Measurements from ENCODE around the gene PIAS1. TPM values are rescaled to one million over a fixed set of nuclear protein-coding genes. Genes with fewer than 3 reads are reported as not detected.
"Not testable (repeated sequence)": the region's sequence is repeated elsewhere in the genome, so short reads cannot be mapped to it uniquely, and the experiment has no call there.

The PIAS1 gene
- total RNA-seq, 1 donor from 2014 or later = 6.8 TPM

GRCh38 chr15:68232937-68233336, 178.8 kb downstream of the PIAS1 start:
- no peaks in the 10 kb centered on the region for H3K27me3 ChIP-seq (ENCODE audit: control insufficient read depth, insufficient read depth, low read length)
- DNase-seq (ENCODE audit: low read depth) (no peak), FAIRE-seq (no peak)
- H3K4me3 ChIP-seq (ENCODE audit: low read depth, low read length) = no peak overlapping the region
- no peaks in the 10 kb centered on the region for H3K36me3 ChIP-seq (ENCODE audit: control insufficient read depth, insufficient read depth, low read length)
- TF ChIP-seq CTCF (IDR thresholded peaks at IDR 0.05; ENCODE audit: insufficient read depth, low read length, severe bottlenecking) = no peak

DNA sequence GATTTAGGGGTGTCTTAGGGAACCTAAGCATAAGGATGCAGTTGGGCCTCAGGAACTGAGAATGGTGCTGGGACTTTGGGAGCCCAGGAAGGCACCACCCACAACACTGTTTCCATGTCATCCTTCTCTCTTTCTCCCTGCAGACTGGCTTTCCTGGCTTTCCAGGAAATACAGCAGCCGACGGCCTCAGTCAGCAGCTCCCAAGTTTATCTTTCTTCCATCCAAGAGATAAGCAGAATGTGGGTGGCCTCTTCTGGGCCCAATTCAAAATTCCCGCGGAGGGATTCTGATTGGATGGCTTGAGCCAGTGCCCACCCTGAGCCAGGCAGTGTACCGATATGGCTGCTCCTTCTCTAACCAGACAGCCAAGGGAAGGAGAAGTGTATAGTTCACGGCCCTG, 179.9 kb downstream of the PIAS1 start:
- H3K4me3 ChIP-seq (ENCODE audit: low read depth, low read length) = no peak overlapping the region
- no peaks in the 10 kb centered on the region for H3K27me3 ChIP-seq (ENCODE audit: control insufficient read depth, insufficient read depth, low read length)
- DNase-seq (ENCODE audit: low read depth) (no peak), FAIRE-seq (no peak)
- TF ChIP-seq CTCF (IDR thresholded peaks at IDR 0.05; ENCODE audit: insufficient read depth, low read length, severe bottlenecking) = no peak
- no peaks in the 10 kb centered on the region for H3K36me3 ChIP-seq (ENCODE audit: control insufficient read depth, insufficient read depth, low read length)

DNA sequence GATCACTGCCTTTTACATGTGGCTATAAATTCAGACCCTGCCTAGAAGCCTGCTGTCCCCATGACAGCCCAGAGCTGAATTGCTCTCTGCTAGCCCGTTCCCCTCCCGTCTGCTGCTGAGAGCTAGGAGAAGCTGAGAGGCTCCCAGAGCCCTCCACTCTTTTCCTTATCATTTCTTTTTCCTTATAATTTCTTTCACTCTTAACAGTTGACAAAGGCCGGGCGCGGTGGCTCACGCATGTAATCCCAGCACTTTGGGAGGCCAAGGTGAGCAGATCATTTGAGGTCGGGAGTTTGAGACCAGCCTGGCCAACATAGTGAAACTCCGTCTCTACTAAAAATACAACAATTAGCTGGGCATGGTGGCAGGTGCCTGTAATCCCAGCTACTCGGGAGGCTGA, 180.4 kb downstream of the PIAS1 start:
- H3K36me3 ChIP-seq (ENCODE audit: control insufficient read depth, insufficient read depth, low read length); FAIRE-seq; H3K27me3 ChIP-seq (ENCODE audit: control insufficient read depth, insufficient read depth, low read length); DNase-seq (ENCODE audit: low read depth); H3K4me3 ChIP-seq (ENCODE audit: low read depth, low read length): not testable (repeated sequence)

DNA sequence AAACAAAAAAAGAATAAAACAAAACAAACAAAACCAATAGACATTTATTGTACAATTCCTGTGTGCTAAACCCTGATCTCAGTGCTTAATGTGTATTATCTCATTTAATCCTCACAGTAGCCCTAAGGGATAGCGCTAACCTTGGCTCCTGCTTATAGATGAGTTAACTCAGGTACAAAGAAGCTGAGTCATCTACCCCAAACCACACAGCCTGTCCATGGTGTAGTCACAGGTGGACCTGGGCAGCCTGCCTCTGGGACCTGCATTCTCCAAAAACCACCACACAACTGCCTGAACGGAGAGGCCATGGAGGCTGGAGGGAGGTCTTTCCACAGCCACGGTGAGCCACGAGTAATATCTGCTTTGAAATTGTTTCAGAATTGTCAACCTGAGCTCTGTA, 180.9 kb downstream of the PIAS1 start:
- FAIRE-seq (no peak), DNase-seq (ENCODE audit: low read depth) (peak; percentile 72)
- no peak overlapping the region for H3K4me3 ChIP-seq (ENCODE audit: low read depth, low read length)
- TF ChIP-seq CTCF (IDR thresholded peaks at IDR 0.05; ENCODE audit: insufficient read depth, low read length, severe bottlenecking) = no peak
- H3K36me3 ChIP-seq (ENCODE audit: control insufficient read depth, insufficient read depth, low read length) = no peaks in the 10 kb centered on the region
- no peaks in the 10 kb centered on the region for H3K27me3 ChIP-seq (ENCODE audit: control insufficient read depth, insufficient read depth, low read length)

GRCh38 chr15:68239025-68239424, 184.9 kb downstream of the PIAS1 start:
- FAIRE-seq = no peak
- Histone ChIP-seq H3K27me3 (ENCODE audit: control insufficient read depth, insufficient read depth, low read length) (peaks cover 2% of the 10 kb centered on the region), H3K4me3 (ENCODE audit: low read depth, low read length) (no peak overlapping the region), H3K36me3 (ENCODE audit: control insufficient read depth, insufficient read depth, low read length) (no peaks in the 10 kb centered on the region)
- DNase-seq (ENCODE audit: low read depth) = no peak
- TF ChIP-seq CTCF (IDR thresholded peaks at IDR 0.05; ENCODE audit: insufficient read depth, low read length, severe bottlenecking) = no peak

DNA sequence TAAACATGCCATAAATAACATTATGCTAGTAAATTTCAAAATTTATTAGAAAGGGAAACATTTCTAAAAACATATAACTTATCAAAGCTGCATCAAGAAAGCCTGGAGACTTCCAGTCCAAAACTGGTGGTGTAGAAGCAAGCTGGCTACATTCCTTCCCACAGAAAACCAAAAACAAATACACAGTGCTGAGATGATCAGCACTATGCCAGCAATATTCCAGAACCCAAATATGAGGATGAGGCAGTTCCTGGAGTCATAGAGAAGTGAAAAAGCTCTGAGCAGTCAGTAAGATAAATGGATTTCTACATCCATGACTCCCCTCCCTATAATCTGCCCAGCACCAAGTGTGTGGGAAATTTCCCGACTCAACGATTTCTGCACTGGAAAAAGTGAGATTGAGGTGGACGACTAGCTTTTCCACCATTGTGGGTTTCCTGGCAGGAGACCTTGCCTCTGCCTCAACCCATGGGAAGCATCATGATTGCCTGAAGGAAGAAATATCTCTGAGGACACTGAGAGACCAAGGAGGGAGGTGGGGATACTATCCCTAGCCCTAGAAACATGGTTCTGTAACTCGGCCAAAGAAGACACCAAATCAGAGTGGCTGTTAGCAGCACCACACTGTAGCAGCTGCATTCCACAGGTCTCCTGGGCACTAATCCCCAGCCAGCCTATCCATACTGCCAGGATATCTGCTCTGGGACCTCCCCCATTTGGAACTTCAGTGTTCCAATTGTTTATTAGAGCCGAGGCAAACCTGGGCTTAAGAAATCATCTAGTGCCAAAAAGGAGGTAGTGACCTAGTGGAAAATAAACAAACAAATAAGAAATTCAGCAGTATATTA, 187.2 kb downstream of the PIAS1 start:
- no peaks in the 10 kb centered on the region for H3K36me3 ChIP-seq (ENCODE audit: control insufficient read depth, insufficient read depth, low read length)
- peaks cover 2% of the 10 kb centered on the region for H3K27me3 ChIP-seq (ENCODE audit: control insufficient read depth, insufficient read depth, low read length)
- FAIRE-seq = no peak
- TF ChIP-seq CTCF (IDR thresholded peaks at IDR 0.05; ENCODE audit: insufficient read depth, low read length, severe bottlenecking) = no peak
- H3K4me3 ChIP-seq (ENCODE audit: low read depth, low read length) = no peak overlapping the region
- DNase-seq (ENCODE audit: low read depth) = no peak

Other genes with a start within 250 kb of the PIAS1 start
- gene SKOR1, start 228.8 kb upstream of the PIAS1 start, total RNA-seq = under 0.01 TPM in 2 replicates
- gene RNU6-1, start 214.3 kb upstream of the PIAS1 start, total RNA-seq = not detected in 2 replicates
- 4.5 and 6.4 TPM in 2 replicates for gene CALML4, start 151.0 kb downstream of the PIAS1 start, total RNA-seq
- 6.1 and 8.2 TPM in 2 replicates for gene CLN6, start 175.4 kb downstream of the PIAS1 start, total RNA-seq
- gene FEM1B, start 223.4 kb downstream of the PIAS1 start, total RNA-seq = 73.5 and 94.2 TPM in 2 replicates

All from bronchial epithelial cell (primary cell).